AG08395 (cell line): Measurements from ENCODE around the gene RNF11.

ENCODE experiments used
- DNase-seq: peaks from one replicate; pipeline ENCODE4 v3.0.0; 2012; ENCODE audit warnings: mixed read lengths, low spot score

The RNF11 gene

DNA sequence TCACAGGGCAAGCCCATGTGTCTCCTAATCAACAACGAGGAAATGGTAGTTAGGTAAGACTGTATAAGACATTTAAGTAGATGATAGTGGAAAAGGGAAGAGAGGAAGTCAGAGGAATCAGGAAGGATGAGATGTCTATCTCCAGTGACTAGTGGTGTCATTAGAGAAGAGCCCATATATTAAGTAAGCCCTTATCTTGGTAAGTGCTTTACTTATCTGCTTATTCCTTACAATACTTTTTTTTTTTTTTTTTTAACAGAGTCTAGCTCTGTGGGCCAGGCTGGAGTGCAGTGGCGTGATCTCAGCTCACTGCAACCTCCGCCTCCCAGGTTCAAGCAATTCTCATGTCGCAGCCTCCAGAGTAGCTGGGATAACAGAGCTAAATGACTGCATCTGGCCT, 29.5 kb downstream of the RNF11 start:
- DNase-seq = no peak

DNA sequence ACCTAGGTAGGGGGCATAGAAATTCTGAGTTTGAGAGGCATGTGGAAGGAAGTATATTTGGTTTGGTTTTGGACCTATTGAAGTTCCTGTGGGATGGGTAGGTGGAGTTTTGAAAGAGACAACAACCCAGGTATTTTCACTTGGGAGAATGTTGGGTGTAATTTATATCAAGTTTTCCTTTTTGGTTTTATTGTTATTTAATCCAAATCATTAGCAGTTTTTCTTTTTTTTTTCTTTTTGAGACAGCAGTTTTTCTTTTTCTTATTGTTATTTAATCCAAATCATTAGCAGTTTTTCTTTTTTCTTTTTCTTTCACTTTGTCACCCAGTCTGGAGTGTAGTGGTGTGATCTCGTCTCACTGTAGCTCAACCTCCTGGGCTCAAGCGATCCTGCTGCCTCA, 30.1 kb downstream of the RNF11 start:
- no peak for DNase-seq

DNA sequence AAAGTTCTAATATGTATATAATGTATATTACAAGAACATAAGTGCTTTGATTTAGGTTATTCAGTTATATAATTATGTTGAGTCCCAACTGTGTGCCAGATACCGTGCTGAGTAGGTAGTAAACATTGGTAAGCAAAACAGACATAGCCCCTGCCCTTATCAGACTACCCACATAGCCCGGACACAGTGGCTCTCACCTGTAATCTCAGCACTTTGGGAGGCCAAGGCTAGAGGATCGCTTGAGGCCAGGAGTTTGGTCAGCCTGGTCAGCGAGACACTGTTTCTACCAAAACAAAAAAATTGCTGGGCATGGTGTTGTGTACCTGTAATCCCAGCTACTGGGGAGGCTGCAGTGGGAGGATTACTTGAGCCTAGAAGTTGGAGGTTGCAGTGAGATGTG, 30.7 kb downstream of the RNF11 start:
- DNase-seq = no peak

DNA sequence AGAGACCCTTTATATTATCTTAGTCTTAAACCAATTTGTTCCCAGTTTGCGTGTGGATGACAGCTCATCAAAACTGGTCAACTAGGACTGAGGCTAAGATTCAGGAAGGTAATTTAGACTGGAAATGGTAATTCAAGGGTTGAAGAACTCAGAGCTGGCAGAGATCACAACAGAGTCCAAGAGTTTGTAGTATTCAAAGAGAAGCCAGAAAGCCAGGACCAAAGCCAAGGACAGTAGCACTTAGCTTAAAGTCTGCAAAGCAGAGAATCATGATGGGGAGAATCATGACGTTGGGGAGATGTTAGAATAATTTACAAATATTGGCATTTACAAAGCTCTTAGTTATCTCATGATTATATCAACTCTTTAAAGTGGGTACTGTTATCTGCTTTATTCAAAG, 32.6 kb downstream of the RNF11 start:
- DNase-seq = peak; percentile 50

GRCh38 chr1:51270751-51271150, 34.7 kb downstream of the RNF11 start:
- peak; percentile 50 for DNase-seq

- no peak for DNase-seq
These were observed 36.8 kb downstream of the RNF11 start for GRCh38 chr1:51272916-51273315.

DNA sequence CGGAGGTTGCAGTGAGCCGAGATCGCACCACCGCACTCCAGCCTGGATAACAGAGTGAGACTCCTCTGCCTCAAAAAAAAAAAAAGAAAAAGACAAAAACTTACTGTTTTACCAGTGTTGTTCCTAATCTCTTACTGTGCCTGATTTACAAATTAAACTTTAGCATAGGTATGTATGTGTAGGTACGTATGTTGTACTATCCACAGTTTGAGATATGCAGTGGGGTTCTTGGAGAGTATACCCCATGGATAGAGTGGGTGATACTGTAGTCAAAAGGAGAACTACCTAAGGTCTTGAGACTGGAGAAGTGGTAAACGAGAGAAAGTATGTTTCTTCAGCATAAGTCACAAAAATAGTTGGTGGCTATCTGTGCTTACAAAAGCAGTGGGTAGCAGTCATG, 38.6 kb downstream of the RNF11 start:
- DNase-seq = no peak

- DNase-seq = no peak
These were observed 40.2 kb downstream of the RNF11 start for GRCh38 chr1:51276286-51276685.

DNA sequence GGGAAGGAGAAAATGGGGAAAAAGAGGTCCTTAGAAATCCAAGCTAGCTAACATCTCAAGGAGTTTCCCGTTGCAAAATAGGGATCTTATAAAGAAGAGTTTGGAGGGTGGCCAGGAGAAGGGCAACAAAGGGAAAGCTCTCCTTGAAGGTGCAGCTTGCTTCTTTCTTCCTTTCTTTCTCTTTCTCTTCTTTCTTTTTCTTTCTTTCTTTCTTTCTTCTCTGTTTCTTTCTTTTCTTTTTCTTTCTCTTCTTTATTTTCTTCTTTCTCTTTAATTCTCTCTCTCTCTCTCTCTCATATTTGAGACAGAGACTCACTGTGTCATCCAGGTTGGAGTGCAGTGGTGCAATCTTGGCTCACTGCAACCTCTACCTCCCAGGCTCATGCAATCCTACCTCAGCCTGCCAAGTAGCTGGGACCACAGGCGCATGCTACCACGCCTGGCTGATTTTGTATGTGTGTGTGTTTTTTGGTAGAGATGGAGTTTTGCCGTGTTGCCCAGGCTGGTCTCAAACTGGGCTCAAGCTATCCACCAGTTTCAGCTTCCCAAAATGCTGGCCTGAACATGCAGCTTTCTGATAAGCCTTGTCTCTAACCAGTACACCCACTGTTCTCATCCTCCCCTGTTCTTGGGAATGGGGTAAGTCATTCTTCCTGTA, 44.4 kb downstream of the RNF11 start:
- no peak for DNase-seq

DNA sequence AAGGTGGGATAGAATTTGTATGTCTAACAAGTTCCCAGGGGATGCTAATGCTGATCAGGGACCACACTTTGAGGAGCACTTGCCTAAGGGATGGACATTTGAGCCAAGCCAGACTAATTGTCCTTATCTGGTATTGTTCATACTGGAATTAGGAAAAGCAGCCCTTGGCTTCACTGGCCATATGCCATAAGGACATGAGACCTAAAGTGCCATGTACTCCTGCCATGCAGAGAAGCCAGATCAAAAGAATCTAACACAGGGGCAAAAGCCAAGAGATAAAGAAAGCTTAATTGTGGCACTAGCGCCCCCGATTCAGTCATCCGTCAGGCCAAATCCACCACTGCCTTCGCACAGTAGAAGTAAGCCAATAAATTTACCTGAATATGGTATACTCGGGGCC, 45.7 kb downstream of the RNF11 start:
- DNase-seq = no peak

GRCh38 chr1:51282605-51283004, 46.5 kb downstream of the RNF11 start:
- no peak for DNase-seq

DNA sequence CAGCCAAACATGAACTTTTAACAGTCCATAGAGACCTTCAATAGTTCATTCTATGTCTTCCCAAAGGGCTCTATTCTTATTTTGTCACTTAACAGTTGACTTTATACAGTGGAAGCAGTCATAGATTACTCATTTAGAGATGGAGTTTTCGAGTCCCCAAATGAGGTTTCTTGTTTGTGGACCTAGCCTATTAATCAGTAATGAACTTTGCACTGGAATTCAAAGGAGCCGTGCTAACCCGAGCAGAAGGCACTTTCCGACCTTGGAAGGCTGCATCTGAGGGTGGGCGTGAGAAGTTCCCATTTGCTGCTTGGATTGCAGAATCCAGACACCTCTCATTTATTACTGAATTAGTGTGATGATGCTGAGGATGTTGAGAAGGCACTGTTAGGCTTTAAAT, 47.9 kb downstream of the RNF11 start:
- DNase-seq = no peak

GRCh38 chr1:51284487-51284954, 48.4 kb downstream of the RNF11 start:
- no peak for DNase-seq

DNA sequence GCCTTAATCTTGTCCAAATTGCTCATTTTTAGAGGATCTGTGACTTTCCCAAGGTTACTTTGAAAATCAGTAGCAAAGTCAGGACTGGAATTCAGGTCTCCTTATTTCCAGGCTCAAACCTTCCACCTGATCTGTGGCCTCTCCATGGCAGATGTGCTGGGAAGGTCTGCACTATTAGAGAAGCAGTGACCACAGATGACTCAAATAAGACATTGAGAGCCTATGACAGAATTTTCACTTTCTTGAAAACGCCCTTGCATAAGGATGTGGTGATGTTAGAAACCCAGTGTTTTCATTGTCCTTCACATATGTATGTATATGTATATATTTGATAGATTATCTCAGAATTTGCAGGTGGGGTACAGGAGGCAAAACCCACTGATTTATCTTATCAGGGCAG, 49.0 kb downstream of the RNF11 start:
- no peak for DNase-seq

GRCh38 chr1:51287966-51288365, 51.9 kb downstream of the RNF11 start:
- DNase-seq = no peak

DNA sequence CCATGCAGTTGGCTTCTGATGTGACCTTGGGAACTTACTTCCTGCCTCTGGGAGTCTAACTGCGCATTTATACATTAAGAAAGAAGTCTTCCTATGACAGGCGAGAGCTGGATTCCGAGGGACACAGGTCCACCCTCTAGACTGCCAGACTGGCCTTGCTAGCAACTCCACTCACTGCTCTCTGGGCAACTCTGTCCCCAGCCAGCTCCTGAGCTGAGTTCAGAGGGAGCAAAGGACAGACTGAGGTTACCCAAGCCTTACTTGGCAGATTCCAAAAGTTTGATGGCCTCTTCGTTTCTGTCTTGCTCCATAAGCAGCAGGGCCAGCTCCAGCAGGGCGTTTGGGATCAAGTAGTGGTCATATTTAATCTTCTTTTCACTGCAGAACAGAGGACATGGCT, 52.5 kb downstream of the RNF11 start:
- DNase-seq = no peak

- no peak for DNase-seq
These were observed 53.8 kb downstream of the RNF11 start for GRCh38 chr1:51289676-51290488.

- no peak for DNase-seq
These were observed 54.4 kb downstream of the RNF11 start for GRCh38 chr1:51290489-51290847.

DNA sequence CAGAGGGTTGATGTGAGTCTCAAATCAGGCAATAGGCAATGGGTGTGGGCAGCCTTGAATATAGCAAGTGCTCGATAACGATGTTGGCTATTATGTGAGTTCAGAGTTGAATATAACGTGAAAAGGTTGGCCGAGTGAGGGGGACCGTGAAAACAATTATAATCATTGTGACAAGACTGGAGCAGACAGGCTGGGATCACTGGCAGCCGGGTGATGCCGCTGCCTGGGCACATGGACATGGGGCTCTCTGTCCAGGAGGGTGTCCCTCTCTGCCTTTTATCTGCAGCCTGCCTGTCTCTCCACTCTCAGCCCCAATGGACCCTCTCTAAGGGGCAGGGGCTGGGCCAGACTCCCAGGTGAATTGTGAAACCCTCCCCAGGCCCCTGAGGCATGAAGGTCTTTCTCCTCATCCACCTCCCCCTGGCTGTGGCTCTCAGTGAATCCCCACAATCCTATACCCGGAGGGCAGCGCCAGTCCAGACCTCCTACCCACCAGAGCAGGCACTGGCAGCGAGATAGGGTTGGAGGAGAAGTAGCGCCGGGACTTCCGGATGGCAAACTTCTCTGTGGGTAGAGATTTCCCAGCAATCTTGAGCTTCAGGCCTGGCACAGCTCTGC, 57.9 kb downstream of the RNF11 start:
- no peak for DNase-seq

DNA sequence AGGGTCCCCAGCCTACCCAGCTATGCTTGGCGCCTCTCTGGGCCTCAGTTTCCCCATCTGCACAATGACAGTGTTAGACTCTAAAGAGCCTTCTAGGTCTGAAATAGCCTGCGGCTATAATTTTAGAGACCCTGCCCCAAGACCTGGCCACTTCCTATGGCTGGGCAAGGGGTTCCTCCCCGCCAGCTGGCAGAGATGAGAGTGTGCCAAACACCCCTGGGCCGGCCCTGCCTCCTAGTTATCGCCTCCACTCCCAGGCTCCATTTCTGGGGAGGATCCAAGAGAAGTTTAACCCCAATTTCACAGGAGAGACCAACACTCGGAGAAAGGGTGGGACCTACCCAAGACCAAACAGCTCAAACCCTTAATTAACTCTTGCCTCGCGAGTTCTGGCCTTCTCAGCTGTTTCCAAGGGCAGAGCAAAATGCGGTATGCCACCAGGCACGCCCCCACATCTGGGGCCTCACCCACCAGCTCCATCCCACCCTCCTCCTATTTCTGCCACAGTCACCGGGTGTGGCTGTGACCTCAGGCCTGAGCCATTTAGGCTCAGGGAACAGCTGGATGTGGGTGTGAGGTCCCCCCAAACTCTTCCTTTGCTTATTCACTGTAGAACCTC, 58.6 kb downstream of the RNF11 start:
- DNase-seq = no peak

DNA sequence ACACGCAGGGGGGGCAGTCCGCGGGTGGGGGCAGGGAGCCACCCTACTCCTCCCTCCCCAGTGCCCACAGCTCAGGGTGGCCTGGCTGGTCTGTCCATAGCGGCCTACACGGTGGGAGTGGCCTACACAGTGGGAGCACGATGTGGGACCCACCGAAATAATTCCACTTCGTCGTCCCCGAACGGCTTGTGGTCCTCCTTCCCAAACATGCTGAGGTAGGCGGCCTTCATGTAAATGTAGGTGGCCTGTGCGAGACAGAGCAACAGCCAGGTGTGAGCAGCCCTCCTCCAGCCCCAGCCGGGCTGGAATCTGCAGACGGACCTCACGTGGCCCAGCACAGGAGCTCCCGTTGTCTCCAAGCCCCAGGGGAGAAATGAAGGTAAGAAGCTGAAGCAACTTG, 59.9 kb downstream of the RNF11 start:
- DNase-seq = no peak

DNA sequence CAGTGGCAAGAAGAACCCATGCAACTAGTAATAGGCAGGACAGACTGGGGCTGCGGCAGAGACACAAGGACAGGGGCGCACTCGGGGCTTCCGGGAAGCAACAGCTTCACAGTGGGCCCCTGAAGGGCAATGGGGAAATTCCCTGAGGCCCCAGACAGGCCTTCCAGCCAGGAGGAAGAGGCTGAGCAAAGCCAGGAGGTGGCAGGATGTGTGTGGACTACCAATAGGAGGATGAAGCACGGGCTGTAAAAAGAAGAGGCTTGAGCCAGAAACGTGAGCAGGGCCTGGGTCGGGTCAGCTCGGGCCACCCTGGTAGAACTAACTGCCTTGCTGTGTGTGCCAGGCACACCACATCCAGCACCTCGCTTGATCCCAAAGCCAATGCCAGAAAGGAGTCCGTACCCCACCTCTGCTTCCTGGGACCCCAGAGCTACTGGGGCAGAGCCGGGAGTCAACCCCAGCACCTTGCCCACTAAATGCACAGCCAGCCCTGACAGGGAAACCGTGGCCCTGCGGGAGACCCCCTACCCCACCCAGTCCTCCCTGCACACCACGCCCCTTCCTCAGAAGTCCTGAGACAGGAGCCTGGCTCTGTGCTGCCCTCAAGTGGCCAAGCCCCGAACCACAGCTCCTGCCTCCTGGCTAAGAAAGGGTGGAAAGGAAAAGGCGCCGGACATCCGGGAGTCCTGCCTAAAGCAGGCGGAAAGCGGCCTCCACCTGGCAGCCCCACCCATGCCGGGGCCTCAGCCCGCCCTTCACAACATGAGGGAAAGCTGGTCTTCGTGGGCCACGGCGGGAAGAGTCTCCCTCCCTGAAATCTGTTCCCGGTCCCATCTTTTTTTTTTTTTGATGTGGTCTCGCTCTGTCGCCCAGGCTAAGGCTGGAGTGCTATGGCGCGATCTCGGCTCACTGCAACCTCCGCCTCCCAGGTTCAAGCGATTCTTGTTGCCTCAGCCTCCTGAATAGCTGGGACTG, 60.6 kb downstream of the RNF11 start:
- peak; percentile 85 for DNase-seq
